Mesendoderm (in vitro differentiated cells): ENCODE measurements around the gene TBC1D24.

ENCODE experiments used
- DNase-seq: peaks from one replicate; pipeline ENCODE4 v3.0.0; 2013
- H2AK5ac ChIP-seq: 2 replicates; pipeline ENCODE4 v1.6.1; 2013; ENCODE audit warnings: low read length, inconsistent platforms
- H2BK120ac ChIP-seq: 2 replicates; pipeline ENCODE4 v1.6.1; 2013; ENCODE audit warnings: low read depth, mild to moderate bottlenecking, low read length, moderate library complexity, mixed read lengths
- H2BK15ac ChIP-seq: replicated peaks from 2 replicates; pipeline ENCODE4 v1.6.1; 2013; ENCODE audit warnings: low read depth, mild to moderate bottlenecking, moderate library complexity
- H2BK5ac ChIP-seq: 2 replicates; pipeline ENCODE4 v1.6.1; 2013; ENCODE audit warnings: low read length, inconsistent platforms
- H3K18ac ChIP-seq: 2 replicates; pipeline ENCODE4 v1.6.1; 2013; ENCODE audit warnings: mild to moderate bottlenecking, low read length, mixed read lengths
- H3K23ac ChIP-seq: one replicate; pipeline ENCODE4 v1.6.1; 2013; ENCODE audit warnings: low read length
- H3K27ac ChIP-seq: 2 replicates; pipeline ENCODE4 v1.5.1; 2013; ENCODE audit warnings: low read depth, mild to moderate bottlenecking, inconsistent platforms, low read length, moderate library complexity
- H3K27me3 ChIP-seq: 2 replicates; pipeline ENCODE4 v1.6.1; 2013; ENCODE audit warnings: low read length, control low read depth, mild to moderate bottlenecking, inconsistent platforms; ENCODE audit not compliant: insufficient read depth, poor library complexity
- H3K36me3 ChIP-seq: 2 replicates; pipeline ENCODE4 v1.6.1; 2013; ENCODE audit warnings: low read length, inconsistent platforms; ENCODE audit not compliant: control insufficient read depth, insufficient read depth
- H3K4ac ChIP-seq: one replicate; pipeline ENCODE4 v1.6.1; 2013; ENCODE audit warnings: low read depth, mild to moderate bottlenecking, low read length, moderate library complexity
- H3K4me1 ChIP-seq: 2 replicates; pipeline ENCODE4 v1.6.1; 2013; ENCODE audit warnings: low read depth, low read length, inconsistent platforms; ENCODE audit not compliant: control insufficient read depth
- H3K4me2 ChIP-seq: 2 replicates; pipeline ENCODE4 v1.6.1; 2013; ENCODE audit warnings: low read length
- H3K4me3 ChIP-seq: 2 replicates; pipeline ENCODE4 v1.5.1; 2013; ENCODE audit warnings: mild to moderate bottlenecking, low read length
- H3K56ac ChIP-seq: one replicate; pipeline ENCODE4 v1.6.1; 2013; ENCODE audit warnings: low read length
- H3K79me1 ChIP-seq: 2 replicates; pipeline ENCODE4 v1.6.1; 2013; ENCODE audit warnings: low read length, inconsistent platforms
- H3K79me2 ChIP-seq: 2 replicates; pipeline ENCODE4 v1.6.1; 2013; ENCODE audit warnings: mild to moderate bottlenecking, low read length; ENCODE audit not compliant: control insufficient read depth, insufficient read depth
- H3K9ac ChIP-seq: 2 replicates; pipeline ENCODE4 v1.6.1; 2013; ENCODE audit warnings: low read length, inconsistent platforms
- H4K5ac ChIP-seq: one replicate; pipeline ENCODE4 v1.6.1; 2013; ENCODE audit warnings: low read length
- H4K8ac ChIP-seq: one replicate; pipeline ENCODE4 v1.6.1; 2013; ENCODE audit warnings: low read depth, mild to moderate bottlenecking, control low read depth, low read length, moderate library complexity
- WGBS: extraction: QIAGEN DNeasy Blood & Tissue Kit; methylation state at CpG from one replicate; pipeline ENCODE4 v1.1.7; 2013; ENCODE audit warnings: low lambda C conversion rate, missing lambda C conversion rate; ENCODE audit not compliant: insufficient coverage; ENCODE audit errors: extremely low coverage; 5-methylcytosine and 5-hydroxymethylcytosine counted together

The TBC1D24 gene

DNA sequence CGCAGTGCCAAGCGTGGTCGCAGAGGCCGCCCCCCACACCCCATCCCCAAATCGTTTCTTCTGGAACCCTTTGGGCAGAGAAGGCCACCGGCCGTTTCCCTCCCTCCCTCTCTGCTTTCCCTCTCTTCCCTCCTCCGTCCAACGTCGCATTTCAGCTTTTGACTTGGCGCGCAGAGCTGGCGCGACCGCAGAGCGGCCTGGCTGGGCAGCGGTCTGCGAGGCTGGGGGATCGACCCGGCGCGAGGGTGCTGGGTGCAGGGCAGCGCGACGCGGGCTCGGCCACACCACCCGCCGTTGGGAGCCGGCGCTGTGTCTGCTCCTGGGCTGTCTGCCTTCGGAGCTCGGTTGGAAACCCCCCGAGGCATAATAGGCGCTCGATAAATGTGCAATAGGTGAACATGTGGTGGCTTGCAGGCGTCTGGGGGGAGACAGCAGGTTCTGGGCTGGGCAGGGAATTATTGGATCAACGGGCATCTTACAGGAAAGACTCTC is 6.6 kb upstream of the TBC1D24 start:
- no peak overlapping the region for H3K23ac ChIP-seq
- no peaks in the 10 kb centered on the region for H3K79me1 ChIP-seq
- H3K18ac ChIP-seq, result peak overlapping the region; percentile 51
- H2BK120ac ChIP-seq, result no peak overlapping the region
- peak overlapping the region; percentile 90 for H3K4ac ChIP-seq
- no peaks in the 10 kb centered on the region for H3K4me1 ChIP-seq
- no peak overlapping the region for H2BK5ac ChIP-seq
- peak; percentile 22 for DNase-seq
- no peak overlapping the region for H3K4me3 ChIP-seq
- no peak overlapping the region for H4K8ac ChIP-seq
- peaks cover 9% of the 10 kb centered on the region for H3K27me3 ChIP-seq
- H4K5ac ChIP-seq, result no peak overlapping the region
- no peaks in the 10 kb centered on the region for H3K36me3 ChIP-seq
- peak overlapping the region; percentile 58 for H3K4me2 ChIP-seq
- H3K9ac ChIP-seq, result peak overlapping the region; percentile 76
- H2BK15ac ChIP-seq, result no peak overlapping the region
- no peak overlapping the region for H3K27ac ChIP-seq
- H3K79me2 ChIP-seq, result no peaks in the 10 kb centered on the region
- no peak overlapping the region for H2AK5ac ChIP-seq
- peak overlapping the region; percentile 85 for H3K56ac ChIP-seq
- no CpG with 5 or more reads among the region's 38 CpGs for WGBS

DNA sequence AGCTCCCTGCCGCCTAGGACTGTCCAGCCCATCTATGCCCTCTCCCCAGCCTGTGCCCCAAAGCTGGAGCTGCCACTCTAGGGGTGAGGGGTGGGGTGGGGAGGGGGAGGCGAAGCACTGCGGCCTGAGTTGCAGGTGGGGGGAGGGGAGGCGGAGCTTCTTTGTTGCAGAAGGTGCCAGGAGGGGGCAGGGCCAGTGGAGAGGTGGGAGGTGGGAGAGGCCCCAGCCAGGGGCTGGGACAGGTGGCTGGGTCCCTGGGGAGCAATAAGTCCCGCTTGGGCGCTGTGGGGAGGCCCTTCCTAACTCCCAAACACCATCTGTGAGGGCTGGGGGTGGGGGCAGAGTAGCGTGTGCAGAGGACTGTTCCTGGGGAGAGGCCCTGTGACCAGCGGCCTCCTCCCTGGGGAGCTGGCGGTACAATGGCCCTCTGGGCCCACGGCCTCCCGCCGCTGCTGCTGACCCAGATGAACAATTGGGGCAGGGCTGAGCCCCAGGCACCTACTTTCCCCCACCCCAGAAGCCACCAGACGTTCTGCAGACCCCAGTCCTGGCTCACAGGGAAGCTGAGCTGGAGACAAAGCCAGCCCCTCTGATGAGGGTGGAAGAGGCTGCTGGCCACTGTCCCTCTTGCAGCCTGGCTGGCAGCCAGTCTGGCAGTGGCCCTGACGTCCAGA is 6.1 kb upstream of the TBC1D24 start:
- Histone ChIP-seq H3K79me1 (no peaks in the 10 kb centered on the region), H3K4me1 (no peaks in the 10 kb centered on the region), H3K18ac (no peak overlapping the region), H2AK5ac (no peak overlapping the region), H3K4ac (no peak overlapping the region), H2BK120ac (no peak overlapping the region), H4K8ac (no peak overlapping the region), H2BK5ac (no peak overlapping the region), H3K56ac (peak overlapping the region; percentile 85), H3K27me3 (peaks cover 9% of the 10 kb centered on the region), H3K4me3 (no peak overlapping the region), H3K23ac (no peak overlapping the region), H3K9ac (peak overlapping the region; percentile 76), H2BK15ac (no peak overlapping the region), H3K27ac (no peak overlapping the region), H4K5ac (no peak overlapping the region), H3K79me2 (no peaks in the 10 kb centered on the region), H3K36me3 (no peaks in the 10 kb centered on the region), H3K4me2 (no peak overlapping the region)
- DNase-seq, result no peak
- WGBS, result no CpG with 5 or more reads among the region's 14 CpGs

DNA sequence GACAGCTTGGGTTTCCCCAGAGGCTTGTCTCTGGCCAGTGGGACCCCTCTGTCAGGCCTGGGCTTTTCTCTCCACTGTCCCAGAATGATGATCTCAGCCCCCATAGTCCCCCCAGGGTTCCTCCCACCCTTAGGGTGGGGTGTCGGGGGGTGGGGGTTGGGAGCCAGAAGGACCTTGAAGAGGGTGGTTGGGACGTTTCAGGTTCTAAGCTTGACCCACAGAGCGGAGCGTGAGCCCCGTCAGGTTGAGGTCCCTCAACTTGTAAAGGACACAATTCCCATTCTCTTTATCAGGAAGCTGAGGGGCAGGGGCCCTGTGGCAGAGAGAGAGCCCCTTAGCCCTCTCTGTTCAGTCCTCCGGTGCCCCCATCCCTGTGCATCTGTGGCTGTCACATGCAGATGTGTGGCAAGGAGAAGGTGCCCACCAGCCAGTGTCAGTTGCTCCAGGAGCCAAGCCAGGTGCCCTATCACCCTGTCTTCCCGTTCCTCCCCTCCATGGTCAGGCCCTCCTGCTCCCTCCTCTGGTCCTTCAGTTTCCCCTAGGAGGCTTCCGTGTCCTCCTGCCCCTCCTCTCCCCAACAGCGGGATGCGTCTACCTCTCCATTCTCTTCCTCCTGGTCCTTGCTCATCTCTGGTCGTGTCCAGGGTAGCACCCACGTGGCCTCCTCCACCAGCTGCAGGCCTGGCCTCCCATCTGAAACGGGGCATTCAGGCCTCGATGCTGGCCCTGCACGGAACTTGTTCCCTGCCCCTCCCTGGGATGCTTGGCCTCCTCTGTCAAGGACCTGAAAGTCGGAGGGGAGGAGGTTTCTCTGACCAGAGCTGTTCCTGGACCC is 5.3 kb upstream of the TBC1D24 start:
- no peak overlapping the region for H2AK5ac ChIP-seq
- no peak overlapping the region for H3K9ac ChIP-seq
- H3K4ac ChIP-seq, result no peak overlapping the region
- H3K23ac ChIP-seq, result no peak overlapping the region
- H3K4me1 ChIP-seq, result no peaks in the 10 kb centered on the region
- no peak overlapping the region for H3K18ac ChIP-seq
- H3K36me3 ChIP-seq, result no peaks in the 10 kb centered on the region
- no peak overlapping the region for H4K8ac ChIP-seq
- H3K4me3 ChIP-seq, result no peak overlapping the region
- H2BK120ac ChIP-seq, result no peak overlapping the region
- no peak overlapping the region for H3K27ac ChIP-seq
- WGBS, result no CpG with 5 or more reads among the region's 16 CpGs
- no peak overlapping the region for H4K5ac ChIP-seq
- no peak overlapping the region for H3K56ac ChIP-seq
- H3K79me2 ChIP-seq, result no peaks in the 10 kb centered on the region
- no peak overlapping the region for H3K4me2 ChIP-seq
- no peak for DNase-seq
- peaks cover 9% of the 10 kb centered on the region for H3K27me3 ChIP-seq
- no peaks in the 10 kb centered on the region for H3K79me1 ChIP-seq
- no peak overlapping the region for H2BK15ac ChIP-seq
- no peak overlapping the region for H2BK5ac ChIP-seq

DNA sequence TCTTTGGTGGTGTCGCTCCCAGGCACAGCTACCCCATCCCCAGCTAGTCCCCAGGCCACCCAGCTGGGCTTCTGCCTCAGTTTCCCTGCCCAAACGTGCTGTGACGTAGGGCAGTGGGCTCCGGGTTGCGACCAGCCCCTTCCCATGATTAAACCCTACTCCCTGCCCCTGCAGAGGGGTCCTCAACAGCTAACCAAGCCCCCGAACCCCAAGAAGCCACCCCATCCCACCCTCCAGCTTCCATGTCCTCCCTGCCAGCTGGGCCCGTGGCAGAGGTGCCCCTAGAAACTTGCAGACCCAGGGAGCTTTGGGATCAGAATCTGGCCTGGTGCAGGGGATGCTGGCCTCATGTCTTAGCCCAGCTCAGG is 4.7 kb upstream of the TBC1D24 start:
- Histone ChIP-seq H3K9ac (no peak overlapping the region), H3K36me3 (no peaks in the 10 kb centered on the region), H4K5ac (no peak overlapping the region), H3K27me3 (peaks cover 9% of the 10 kb centered on the region), H3K79me2 (no peaks in the 10 kb centered on the region), H2BK5ac (no peak overlapping the region), H3K18ac (no peak overlapping the region), H2BK120ac (no peak overlapping the region), H3K4me2 (no peak overlapping the region), H3K56ac (no peak overlapping the region), H3K27ac (no peak overlapping the region), H3K4ac (no peak overlapping the region), H3K79me1 (no peaks in the 10 kb centered on the region), H2BK15ac (no peak overlapping the region), H3K23ac (no peak overlapping the region), H4K8ac (no peak overlapping the region), H3K4me3 (no peak overlapping the region), H3K4me1 (no peaks in the 10 kb centered on the region), H2AK5ac (no peak overlapping the region)
- DNase-seq, result no peak
- no CpG with 5 or more reads among the region's 7 CpGs for WGBS

- H3K23ac ChIP-seq, result no peak overlapping the region
- no peak overlapping the region for H3K56ac ChIP-seq
- H3K36me3 ChIP-seq, result no peaks in the 10 kb centered on the region
- H3K79me1 ChIP-seq, result no peaks in the 10 kb centered on the region
- no peak overlapping the region for H3K9ac ChIP-seq
- DNase-seq, result no peak
- H2BK120ac ChIP-seq, result no peak overlapping the region
- no CpG with 5 or more reads among the region's 9 CpGs for WGBS
- no peak overlapping the region for H2AK5ac ChIP-seq
- H3K79me2 ChIP-seq, result no peaks in the 10 kb centered on the region
- no peak overlapping the region for H3K27ac ChIP-seq
- H3K4ac ChIP-seq, result no peak overlapping the region
- no peaks in the 10 kb centered on the region for H3K4me1 ChIP-seq
- H3K4me2 ChIP-seq, result no peak overlapping the region
- H4K8ac ChIP-seq, result no peak overlapping the region
- H3K4me3 ChIP-seq, result no peak overlapping the region
- no peak overlapping the region for H4K5ac ChIP-seq
- peaks cover 9% of the 10 kb centered on the region for H3K27me3 ChIP-seq
- no peak overlapping the region for H2BK5ac ChIP-seq
- no peak overlapping the region for H2BK15ac ChIP-seq
- no peak overlapping the region for H3K18ac ChIP-seq
Measured at GRCh38 chr16:2470603-2471015, 4.3 kb upstream of the TBC1D24 start.
